NCI-H187 (cell line): ENCODE results near the gene CNTNAP3B.
"Not testable (repeated sequence)": the region's sequence is repeated elsewhere in the genome, so short reads cannot be mapped to it uniquely, and the experiment has no call there.

Experiments
- DNase-seq, 2 experiments: peaks; one replicate each; lab custom pipeline; 2025; lab: John Stamatoyannopoulos, UW

The CNTNAP3B gene

DNA sequence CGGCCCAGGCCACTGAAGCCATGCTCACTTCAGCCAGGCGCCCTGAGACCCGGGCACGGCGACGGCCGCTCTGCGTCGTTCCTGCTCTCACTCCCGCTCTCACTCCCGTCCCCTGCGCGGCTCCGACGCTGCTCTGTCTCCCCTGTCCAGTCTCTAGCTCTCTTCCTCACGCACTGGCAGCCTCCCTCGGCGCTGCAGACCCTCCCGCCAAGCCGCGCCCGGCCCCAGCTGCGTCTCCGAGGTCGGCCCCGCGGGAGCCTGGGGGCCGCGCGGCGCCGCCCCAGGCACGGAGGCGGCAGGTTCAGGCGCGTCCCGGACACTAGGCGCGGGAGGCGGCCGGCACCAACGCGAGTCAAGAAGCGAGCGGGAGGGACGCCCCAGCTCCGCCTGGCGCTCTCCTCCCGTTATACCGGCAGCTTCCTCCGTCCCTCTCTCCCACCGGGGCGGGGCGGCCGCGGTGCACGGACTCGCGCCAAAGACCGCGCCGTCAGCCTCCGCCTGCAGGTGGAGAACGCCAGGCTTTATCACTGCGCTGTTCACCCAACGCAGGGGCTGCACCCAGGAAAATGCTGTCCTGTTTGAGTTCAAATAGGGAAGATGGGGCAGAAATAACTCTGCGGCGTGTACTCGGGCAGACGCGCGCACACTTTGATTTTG is at the start of gene CNTNAP3B:
Gene CNTNAP3B, minus strand, starts transcription at position 354 of the 657 bp plus-strand sequence. Its CDS starts 332 bp downstream, at position 22.
- not testable (repeated sequence) for DNase-seq

DNA sequence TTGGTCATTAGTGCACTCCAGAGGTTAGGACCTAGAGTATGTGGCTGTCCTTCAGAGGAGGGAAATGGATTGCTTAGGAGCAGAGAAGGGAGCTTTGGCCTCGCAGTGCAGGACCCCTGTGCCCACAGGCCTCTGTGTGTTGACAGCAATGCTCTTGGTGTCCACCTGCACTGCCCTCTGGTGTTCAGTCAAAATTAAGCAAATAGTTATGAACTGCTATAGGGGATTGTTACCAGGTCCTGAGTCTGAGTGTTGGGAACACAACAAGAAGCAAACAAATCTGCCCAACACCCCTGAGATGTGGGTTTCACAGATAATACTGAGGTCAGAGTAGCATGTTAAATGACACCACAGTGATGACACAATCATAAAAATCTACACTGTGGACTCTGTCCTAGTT is 31.1 kb upstream of the CNTNAP3B start:
- DNase-seq, result not testable (repeated sequence)

DNA sequence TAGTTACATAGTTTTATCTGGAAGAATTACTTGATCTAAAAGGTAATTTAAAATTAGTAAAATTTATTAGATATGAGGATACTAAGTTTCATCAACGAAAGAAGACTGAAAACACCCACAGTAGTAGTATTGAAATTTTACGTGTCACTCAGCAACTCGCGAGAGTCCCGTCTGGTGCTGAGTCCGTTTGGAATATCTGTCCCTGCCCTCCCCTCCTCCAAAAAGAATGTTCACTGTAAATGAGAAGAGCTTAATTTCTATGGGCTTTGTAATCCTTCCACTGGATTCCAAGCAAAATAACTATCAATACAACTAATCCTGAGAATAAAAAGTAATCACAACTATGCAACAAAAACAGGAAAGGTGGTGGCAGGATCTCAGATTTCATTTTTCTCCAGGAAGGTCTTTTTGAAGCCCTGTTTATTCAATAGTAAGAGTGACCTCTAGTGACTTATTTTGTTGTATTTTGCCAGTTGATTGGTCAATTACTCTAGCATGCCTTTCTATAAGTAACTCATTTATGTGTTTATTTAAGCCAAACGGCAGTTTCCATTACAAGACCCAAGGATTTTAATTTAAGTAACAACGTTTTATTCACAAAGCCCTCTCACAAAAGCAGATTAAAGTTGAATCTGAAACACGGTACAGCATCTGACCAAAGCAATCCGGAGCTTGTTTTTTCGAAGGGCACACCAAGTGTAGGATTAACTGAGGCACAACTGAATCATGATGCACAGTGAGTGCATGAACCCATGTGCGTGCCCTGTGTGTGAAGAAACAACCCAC is 2.0 kb downstream of the CNTNAP3B start:
- DNase-seq, result not testable (repeated sequence)

DNA sequence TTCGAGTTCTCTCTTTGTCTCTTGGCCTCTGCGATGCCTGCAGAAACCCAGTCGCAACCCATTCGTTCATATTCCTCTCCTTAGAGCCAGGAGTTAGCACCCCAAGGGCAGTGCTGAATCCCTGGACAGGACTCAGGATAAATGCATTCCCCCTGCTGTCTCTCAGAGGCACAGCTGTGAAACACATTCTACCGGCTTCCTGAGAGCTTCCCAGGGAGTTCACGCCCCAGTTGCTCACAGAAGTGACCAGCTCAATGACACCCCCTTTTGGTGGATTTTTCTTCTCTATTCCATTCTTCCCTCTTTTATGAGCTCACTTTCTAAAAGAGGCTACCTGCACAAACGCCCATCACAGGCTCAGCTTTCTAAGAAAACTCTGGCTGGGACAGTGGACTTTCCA is 8.2 kb downstream of the CNTNAP3B start:
- DNase-seq, result not testable (repeated sequence)

DNA sequence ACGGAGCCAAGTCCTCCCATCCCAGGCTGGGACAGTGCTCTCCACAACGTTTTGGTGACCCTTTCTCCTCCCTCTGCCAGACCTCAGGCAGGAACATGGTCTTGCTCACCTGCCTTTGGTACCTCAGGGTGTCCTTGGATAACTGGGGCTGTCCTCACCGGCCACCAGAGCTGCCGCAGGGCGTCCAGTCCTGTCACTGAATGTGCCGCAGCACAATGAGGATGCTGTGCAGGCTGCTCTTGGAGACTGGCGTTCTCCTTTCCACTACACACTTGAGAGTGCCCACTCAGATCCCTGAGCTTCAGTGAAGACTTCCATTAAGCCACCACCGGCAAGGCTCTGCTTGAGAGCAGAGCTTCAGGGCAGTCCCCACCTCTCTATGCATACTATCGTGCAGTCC is 33.3 kb downstream of the CNTNAP3B start:
- not testable (repeated sequence) for DNase-seq

DNA sequence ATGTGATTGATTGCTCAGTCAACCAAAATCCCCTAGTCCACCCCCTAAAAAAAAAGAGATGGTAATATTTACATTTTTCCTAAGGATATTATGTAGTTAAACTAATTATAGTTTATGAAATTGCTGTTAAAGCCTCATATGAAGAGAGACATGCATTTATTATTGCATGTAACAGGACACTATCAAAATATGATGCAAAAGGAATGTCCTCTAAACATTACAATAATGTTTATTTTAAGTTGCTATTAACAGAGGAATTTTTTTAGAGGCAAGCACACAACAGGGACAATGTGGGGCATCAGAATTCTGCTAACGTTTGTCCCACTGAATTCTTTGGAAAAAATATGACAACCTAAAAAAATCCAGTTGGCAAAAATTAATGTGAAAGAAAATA is 44.7 kb downstream of the CNTNAP3B start:
- DNase-seq, result not testable (repeated sequence)

DNA sequence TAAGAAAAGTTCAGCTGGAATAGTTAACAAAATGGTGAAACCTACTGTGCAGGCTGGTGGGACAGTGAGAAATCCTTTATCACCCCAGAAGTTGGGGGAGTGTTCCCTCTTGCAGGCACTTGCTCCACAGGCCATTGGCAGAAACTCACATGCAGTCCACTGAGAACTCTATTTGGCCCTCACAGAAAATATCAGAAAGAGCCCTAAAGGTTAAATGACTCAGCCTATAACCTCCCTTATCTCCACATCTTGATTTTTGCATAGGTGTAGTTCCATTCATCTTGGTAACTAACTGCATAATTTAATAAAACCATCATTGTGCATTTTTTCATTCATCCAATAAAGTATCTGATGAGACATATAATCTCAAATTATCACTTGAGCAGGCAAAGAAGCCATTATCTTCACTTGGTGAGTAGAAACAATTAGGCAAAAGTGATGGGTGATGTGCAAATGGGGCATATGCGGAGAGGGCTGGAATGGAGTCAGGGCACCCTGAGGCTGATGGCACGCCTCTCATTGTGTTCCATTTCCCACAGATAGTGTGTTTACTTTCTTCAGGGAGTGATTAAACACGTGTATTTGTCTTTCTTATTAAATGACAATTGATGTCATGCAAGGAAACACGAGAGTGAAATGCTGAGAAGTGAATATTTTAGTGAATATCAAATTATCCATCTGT is 45.2 kb downstream of the CNTNAP3B start:
- not testable (repeated sequence) for DNase-seq

DNA sequence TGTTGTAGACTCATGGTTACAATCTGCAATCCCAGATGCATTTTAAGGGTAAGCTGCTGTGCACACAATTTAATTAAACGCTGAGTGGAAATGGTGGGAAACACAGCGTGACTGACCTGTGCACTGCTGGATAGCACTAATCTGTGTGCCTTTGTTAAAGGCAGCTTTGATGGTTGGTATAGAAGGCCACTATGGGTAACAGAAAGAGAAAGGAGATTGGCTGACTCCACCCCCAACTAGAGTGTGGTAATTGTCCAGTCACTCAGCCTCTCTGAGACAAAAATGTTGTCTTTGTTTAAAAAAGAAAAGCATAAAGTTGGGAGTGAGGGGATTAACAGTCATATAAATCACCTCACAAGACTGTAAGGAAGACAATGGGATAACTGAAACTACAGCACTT is 48.9 kb downstream of the CNTNAP3B start:
- not testable (repeated sequence) for DNase-seq

DNA sequence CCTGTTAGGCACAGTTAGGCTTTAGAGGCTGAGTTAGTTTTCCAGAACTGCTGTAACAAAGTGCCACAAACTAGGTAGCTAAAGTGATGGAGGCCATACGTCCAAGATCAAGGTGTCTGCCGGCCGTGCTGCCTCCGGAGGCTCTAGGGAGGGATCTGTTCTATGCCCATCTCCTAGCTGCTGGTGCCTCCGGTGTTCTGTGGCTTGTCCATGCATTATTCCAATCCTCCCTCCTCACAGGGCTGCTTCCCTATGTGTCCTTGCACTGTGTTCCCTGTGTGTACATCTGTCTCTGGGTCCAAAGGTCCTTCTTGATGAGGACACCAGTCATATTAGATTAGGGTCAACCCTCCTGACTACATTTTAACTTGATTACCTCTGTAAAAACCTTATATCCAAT is 54.4 kb downstream of the CNTNAP3B start:
- DNase-seq, result not testable (repeated sequence)

DNA sequence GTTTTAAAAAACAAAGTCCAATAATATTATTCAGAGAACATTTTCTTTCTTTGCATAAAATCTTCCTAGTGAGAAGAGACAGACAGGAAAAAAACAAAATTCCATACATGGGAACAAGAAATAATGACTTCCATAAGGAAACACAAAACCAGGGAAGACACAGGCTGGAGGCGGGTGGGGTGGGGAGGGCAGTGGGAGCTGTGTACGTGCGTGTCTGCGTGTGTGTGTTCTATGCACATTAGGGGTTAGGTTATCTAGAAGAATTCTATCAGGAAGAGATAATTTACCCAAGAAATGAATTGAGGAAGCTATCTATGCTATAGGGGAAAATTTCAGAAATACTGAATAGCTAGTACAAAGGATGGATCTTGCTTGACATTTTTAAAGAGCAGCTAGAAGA is 58.2 kb downstream of the CNTNAP3B start:
- not testable (repeated sequence) for DNase-seq

DNA sequence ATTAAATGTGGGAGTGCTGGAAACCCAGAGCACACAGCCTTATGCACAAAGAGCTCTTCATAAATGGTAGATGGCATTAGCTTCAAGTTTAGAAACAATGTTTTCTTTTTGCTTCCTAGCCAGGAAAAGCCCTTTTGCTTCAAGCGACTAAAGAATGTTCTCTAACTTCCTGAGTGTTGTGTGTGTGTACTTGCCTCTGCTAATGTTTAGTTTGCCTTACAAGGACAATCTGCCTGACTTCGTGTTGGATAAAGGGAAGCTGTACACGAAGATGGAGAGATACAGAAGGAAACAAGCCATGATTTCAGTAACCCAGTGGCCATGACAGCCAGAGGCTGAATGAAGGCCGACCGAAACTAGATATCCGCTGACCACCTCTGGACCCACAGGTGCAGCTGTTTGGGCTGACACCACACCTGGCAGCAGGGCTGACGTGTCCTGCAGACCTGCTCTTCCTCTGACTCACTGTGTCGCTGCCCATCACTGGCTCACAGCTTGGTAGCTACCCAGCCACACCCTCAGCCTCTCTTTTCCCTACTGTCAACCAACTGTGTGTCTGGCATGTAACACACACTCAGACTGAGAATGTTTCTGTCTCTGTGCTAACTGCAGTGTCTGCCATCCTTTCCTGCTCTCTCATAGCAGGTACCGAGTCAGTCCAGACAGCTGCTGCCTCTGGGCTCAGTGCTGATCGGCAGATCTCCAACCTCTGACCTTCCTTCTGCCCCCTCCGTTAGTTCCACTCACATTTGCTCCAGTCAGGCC is 59.0 kb downstream of the CNTNAP3B start:
- DNase-seq, result not testable (repeated sequence)

DNA sequence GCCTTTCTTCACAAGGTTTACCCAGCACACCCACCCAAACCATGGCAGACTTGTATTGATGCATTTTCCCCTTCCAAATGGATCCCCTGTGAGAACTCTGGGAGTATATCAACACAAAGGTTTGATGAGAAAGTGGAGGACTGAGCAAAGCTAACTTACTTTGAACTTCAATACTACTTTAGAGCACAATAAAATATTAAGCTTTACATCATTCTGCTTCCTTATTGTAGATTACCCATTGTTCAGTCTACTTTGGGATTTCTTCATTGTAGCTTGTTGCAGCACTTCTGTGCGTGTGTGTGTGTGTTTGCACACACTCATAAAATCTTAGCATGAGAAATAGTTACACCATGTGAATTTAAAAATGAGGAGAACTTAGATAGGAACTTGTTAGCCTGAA is 75.4 kb downstream of the CNTNAP3B start:
- DNase-seq, result not testable (repeated sequence)

DNA sequence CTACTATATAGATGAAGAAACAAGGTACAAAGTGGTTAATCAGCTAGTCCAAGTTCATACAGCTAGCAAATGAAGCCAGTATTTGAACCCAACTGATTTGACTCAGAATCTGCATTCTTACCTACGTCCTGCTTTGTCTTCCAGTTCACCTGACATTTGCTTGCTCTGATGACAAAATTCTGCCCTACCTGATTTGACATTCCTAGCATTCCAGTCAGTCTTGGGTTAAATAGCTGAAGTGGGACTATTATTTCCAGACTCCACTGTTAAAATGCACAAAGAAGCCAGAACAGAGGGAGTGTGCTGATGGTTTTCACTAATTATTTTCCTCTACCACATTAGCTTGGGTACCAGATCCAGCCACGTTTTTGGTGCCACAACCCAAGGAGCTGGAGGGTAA is 78.5 kb downstream of the CNTNAP3B start:
- DNase-seq, result not testable (repeated sequence)

DNA sequence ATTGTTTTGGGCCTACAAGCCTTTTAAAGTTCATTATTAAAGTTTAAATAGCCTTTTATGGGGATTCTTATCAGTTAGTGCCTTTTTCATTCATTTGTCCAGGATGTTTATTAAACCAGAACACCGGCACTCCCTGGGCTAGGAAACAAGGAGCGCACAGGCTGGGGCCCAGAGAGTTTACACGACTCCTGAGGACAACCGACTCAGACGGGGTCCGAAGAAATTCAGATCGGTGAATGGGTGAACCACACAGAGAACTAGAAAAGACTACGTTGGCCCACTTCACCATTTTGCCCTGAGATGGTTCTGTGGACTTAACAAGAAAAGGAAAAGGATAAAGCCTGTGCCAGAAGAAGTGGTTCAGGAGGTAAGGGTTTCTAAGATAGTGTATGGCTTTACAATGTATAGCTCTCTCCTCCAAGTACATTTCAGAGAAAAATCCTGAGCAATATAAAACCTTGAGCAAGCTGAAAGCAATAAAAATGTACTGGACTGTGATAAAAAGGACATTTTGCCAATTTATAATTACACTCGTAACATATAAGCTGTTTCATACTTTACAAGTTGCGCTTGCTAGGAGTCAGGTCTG is 84.7 kb downstream of the CNTNAP3B start:
- not testable (repeated sequence) for DNase-seq

DNA sequence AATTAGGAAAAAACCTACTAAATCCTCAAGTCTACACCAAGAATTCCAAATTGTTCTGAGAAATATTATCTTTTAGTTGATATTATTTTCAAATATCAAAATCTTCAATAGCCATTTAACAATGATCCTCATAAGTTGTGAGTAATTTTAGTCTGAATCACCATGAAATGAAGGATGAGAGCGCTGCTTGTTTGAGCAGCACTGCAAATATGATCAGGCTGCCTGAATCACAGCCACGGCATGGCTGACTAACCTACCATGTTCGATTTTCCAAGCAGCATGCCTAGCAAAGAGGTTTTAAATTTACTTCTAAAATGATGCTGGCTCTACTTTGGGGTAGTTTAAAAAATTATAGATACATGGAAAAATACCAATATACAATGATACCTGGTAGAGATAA is 95.7 kb downstream of the CNTNAP3B start:
- not testable (repeated sequence) for DNase-seq

DNA sequence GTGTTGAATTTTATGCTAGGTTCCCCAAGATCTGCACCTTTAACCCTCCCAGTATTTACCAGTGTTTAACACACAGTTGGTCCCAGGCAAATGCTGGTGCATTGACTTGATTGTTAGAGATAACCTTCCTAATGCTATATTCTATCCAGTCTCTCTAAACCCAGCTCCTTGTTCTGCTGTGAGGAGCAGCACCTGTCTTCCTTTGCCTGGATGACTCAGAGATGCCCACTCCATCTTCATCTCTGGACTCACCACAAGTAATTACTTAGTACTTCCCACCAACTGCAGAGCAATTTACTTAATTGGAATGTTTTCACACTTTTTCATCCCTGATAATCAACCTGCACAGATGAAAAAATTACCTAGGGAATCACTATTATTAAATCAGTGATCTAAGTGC is 108.6 kb downstream of the CNTNAP3B start:
- not testable (repeated sequence) for DNase-seq

DNA sequence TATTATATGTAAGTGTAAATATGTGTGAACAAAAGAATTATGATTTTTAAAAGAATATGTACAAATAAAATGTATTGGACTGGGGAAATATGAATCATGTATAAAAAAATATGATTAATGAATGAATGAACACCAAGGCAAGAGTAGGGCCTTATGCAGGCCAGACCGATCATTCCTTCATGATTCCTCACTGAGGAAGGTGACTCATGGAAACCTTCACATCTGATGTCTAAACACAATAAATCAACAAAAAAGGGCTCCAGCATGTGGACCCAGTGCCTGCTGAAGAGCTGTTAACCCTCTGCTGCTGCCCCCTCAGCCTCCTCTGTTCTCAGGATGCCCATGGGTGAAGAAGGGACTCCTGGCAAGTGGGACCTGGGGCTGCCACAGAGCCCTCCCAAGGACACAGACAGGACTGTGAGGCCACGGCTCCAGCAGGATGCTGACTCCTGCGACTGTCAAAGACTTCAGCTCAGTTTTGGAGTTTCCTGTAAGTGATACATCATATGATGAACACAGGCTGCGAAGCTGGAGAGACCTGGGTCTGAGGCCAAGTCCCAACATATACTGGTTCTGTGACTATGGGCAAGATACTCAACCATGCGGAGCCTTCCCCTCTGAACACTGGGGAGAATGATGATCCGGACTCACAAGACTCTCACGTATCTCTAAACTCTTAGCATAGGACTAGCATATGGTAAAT is 110.9 kb downstream of the CNTNAP3B start:
- DNase-seq, result not testable (repeated sequence)

DNA sequence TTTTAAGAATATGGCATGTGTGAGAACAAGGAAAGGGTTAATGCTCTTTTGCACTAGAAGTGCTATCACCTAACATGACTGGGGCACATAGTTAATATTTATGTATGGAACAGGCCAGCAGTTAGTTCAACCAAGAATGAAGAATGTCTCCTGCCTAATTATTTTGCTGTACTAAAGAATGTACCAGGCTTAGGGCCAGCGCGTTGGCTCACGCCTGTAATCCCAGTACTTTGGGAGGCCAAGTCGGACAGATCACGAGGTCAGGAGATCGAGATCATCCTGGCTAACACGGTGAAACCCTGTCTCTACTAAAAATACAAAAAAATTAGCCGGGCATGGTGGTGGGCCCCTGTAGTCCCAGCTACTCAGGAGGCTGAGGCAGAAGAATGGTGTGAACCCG is 114.9 kb downstream of the CNTNAP3B start:
- not testable (repeated sequence) for DNase-seq

DNA sequence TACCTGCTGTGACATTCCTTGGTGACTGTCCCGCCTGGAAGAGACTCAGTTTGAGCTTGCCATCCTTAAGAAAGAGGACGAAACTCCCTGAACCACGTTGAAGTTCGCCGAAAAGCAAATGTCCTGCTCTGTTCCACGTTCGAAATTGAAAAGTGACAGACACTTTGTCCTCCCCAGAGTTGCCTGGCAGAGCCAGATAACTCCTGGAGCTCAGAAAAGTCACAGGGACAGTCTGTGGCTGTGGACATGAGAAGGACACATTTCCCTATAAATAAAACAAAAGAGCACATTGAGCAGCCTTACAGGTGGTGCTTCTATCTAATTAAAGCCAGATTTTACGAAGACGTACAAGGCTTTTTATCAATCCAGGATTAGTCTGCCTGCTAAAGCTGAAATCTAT is 137.6 kb downstream of the CNTNAP3B start:
- DNase-seq, result not testable (repeated sequence)

DNA sequence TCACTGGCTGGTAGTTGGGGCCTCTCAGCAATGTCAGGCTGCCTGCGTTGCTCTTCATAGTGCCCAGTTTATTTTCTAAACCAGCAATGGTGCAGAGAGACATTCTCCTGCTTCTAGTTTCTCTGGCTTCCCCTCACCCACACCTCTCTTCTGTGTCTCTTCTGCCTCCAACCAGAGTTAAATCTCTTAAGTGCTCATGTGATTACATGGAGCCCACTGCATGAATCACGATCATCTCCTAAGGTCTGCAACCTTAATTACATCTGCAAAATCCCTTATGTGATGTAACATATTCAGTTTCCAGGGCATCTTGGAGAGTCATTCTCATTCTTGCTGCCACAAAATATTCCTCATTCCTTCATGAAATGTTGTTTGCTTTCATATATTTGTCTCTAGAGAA is 149.0 kb downstream of the CNTNAP3B start:
- not testable (repeated sequence) for DNase-seq
